WERI-Rb-1 (cell line): Measurements from ENCODE around the gene KCNIP2.

Experiments used
- DNase-seq: peaks from one replicate; pipeline ENCODE4 v3.0.0-alpha.2; 2020
- H3K27ac ChIP-seq: fragments of 250-450 bp; sonication (Bioruptor Pico); 2 replicates; pipeline ENCODE4 v1.5.1; 2020; ENCODE audit warnings: mild to moderate bottlenecking, moderate library complexity
- H3K27me3 ChIP-seq: fragments of 250-450 bp; sonication (Bioruptor Pico); 2 replicates; pipeline ENCODE4 v1.5.1; 2021; ENCODE audit warnings: mild to moderate bottlenecking, low read depth, moderate library complexity; ENCODE audit not compliant: insufficient read depth, severe bottlenecking
- H3K36me3 ChIP-seq: fragments of 250-450 bp; sonication (Bioruptor Pico); 2 replicates; pipeline ENCODE4 v1.5.1; 2020; ENCODE audit warnings: mild to moderate bottlenecking, moderate library complexity
- H3K4me3 ChIP-seq: 2 replicates; pipeline ENCODE4 v1.5.1; 2011; ENCODE audit warnings: low read depth, mild to moderate bottlenecking, control low read depth, low read length
- H3K9me3 ChIP-seq: fragments of 250-450 bp; sonication (Bioruptor Pico); 2 replicates; pipeline ENCODE4 v1.5.1; 2021; ENCODE audit warnings: mild to moderate bottlenecking, moderate library complexity; ENCODE audit not compliant: severe bottlenecking
- TF ChIP-seq, protein P1 (sequence below): IDR thresholded peaks from 2 replicates; pipeline ENCODE4 v1.5.1; 2011; ENCODE audit warnings: low read depth, mild to moderate bottlenecking, control low read depth, inconsistent platforms, low read length

KCNIP2 gene

DNA sequence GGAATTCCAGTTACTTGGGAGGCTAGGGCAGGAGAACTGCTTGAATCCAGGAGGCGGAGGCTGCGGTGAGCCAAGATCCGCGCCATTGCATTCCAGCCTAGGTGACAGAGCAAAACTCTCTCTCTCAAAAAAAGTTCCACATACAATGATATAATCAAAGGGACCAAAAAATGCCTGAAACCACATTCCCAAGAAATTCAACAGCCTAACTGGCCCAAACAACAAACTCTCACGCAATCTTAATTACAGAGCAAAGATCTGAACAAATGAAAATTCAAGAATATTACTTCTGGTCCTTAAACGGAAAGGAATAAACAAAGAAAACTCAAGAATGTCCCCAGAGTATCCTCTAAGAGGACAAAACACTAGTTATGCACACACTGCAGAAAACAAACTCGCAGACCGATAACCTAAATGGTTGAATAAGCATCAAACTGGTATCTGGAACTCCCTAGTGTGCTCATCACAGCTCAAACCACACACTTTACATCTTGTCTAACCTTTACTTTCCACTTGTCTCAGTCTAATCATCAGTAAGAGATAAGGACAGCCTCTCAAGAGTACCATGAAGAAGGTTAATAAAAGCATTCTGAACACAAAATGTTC is 29.0 kb downstream of the KCNIP2 start:
- H3K4me3 ChIP-seq: no peak overlapping the region
- no peaks in the 10 kb centered on the region for H3K27me3 ChIP-seq
- TF ChIP-seq, protein P1, sequence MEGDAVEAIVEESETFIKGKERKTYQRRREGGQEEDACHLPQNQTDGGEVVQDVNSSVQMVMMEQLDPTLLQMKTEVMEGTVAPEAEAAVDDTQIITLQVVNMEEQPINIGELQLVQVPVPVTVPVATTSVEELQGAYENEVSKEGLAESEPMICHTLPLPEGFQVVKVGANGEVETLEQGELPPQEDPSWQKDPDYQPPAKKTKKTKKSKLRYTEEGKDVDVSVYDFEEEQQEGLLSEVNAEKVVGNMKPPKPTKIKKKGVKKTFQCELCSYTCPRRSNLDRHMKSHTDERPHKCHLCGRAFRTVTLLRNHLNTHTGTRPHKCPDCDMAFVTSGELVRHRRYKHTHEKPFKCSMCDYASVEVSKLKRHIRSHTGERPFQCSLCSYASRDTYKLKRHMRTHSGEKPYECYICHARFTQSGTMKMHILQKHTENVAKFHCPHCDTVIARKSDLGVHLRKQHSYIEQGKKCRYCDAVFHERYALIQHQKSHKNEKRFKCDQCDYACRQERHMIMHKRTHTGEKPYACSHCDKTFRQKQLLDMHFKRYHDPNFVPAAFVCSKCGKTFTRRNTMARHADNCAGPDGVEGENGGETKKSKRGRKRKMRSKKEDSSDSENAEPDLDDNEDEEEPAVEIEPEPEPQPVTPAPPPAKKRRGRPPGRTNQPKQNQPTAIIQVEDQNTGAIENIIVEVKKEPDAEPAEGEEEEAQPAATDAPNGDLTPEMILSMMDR: no peak
- peaks cover 43% of the 10 kb centered on the region for H3K36me3 ChIP-seq
- H3K27ac ChIP-seq: no peak overlapping the region
- H3K9me3 ChIP-seq: no peaks in the 10 kb centered on the region
- no peak for DNase-seq

DNA sequence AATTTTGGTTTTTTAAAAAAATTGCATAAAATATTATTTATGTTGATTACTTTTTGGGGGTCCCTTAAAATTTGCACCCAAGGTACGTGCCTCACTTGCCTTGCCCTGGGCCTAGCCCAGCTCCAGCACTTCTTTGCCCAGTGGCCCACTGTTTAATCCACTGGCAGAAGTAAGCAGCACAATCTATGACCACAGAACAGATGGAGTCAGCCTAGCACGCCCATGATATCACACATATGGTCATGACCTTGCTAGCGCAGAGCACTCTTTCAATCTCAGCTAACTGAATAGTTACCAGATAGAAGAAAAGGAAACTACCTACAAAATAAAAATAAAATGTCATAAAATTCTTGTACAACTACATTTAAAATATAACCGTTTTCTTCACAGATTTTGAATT is 31.0 kb downstream of the KCNIP2 start:
- no peak overlapping the region; the same call in 1 of the 2 replicates for H3K27ac ChIP-seq
- no peak overlapping the region for H3K4me3 ChIP-seq
- no peaks in the 10 kb centered on the region for H3K27me3 ChIP-seq
- DNase-seq: peak; percentile 40
- peaks cover 57% of the 10 kb centered on the region for H3K36me3 ChIP-seq
- TF ChIP-seq, protein P1: no peak
- H3K9me3 ChIP-seq: no peaks in the 10 kb centered on the region

DNA sequence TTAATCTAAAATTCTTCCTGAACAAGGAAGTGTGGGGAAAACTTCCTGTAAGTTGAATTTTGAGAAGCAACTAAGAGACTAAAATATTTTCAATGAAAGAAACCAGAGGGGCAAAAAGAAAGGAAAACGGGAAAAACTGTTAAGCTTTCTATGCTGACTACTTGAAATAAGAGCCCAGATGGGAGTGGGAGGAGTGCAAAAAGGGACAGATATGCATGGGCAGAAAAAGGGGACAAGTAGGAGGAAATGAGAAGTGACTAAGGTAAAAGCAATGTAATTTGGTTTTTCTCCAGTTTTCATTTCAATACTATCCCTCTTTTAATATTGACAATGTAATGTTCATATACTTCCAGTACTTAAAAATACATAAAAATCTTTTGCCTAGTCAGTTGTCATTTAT is 36.4 kb downstream of the KCNIP2 start:
- Histone ChIP-seq H3K27ac (no peak overlapping the region), H3K4me3 (no peak overlapping the region), H3K27me3 (no peaks in the 10 kb centered on the region), H3K9me3 (no peaks in the 10 kb centered on the region), H3K36me3 (peaks cover 95% of the 10 kb centered on the region)
- no peak for DNase-seq
- TF ChIP-seq, protein P1: no peak

DNA sequence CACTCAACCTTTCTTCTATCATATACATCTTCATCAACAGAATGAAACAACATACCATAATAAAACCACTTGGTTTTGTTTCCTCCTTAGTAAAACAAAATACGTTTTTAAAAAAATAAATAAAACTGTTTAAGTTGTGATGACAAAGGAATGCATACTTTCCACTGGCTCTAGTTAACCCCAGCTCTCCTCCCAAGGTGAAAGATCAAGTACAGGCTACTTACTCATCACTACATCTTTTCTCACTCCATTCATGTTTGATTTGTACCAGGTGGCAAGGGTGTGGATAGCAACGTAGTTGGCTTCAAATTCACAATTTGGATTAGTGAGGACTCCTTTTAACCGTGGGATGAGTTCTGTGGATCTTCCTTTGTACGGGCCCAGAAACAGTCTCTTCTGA is 40.1 kb downstream of the KCNIP2 start:
- no peak for DNase-seq
- Histone ChIP-seq H3K27ac (no peak overlapping the region), H3K9me3 (no peaks in the 10 kb centered on the region), H3K27me3 (no peaks in the 10 kb centered on the region), H3K4me3 (no peak overlapping the region), H3K36me3 (peaks cover 95% of the 10 kb centered on the region)
- TF ChIP-seq, protein P1: no peak

DNA sequence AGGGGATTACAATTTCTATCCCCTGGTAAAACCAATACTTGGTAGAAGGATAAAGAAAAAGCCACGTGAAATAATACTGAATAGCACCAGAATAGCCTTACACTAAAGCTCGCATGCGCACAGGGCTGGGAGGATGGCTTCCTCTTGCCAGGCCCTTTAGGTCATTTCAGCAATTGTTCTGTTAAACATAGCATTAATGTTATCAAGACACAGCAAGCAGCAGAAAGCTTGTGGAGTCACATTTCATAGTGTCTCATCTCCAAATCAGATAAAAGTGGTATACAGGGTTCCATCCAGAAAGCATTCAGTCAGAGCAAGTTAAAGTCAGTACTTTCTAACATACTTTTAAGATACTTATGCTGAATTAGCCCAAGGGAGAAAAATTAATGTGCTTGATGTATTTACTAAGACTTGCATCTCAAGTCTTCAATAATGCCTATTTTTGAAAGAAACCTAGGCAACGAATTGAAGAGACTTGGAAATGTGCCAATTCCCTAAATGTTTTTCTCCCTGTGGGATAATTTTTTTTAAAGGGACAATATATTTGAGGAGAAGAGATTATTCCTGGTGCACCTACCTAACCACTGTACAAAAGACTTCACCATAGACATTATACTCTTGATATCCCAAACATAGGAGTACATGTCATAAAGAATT is 46.1 kb downstream of the KCNIP2 start:
- Histone ChIP-seq H3K27ac (no peak overlapping the region), H3K9me3 (no peaks in the 10 kb centered on the region), H3K36me3 (peaks cover 99% of the 10 kb centered on the region), H3K27me3 (no peaks in the 10 kb centered on the region), H3K4me3 (no peak overlapping the region)
- TF ChIP-seq, protein P1: no peak
- no peak for DNase-seq

DNA sequence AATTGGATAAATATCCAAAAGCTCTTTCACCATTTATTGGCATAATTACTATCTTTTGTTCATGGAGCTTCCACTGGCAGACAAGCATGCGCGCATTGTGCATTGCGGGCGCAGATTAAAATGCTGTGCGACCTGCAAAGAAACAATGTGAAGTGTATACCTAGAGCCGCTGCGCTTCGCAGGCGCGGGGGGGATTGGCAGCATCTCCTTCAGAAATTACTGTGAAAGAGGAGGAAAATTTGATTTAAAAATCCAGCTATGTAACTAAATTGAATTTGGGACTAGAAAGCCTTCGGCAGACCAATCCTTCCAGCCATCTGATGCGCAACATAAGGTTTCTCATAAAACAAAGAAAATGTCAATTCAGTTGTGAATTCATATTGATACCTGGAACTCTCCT is 50.1 kb downstream of the KCNIP2 start:
- Histone ChIP-seq H3K27me3 (no peaks in the 10 kb centered on the region), H3K36me3 (peaks cover 96% of the 10 kb centered on the region), H3K27ac (no peak overlapping the region), H3K4me3 (no peak overlapping the region), H3K9me3 (no peaks in the 10 kb centered on the region)
- no peak for DNase-seq
- TF ChIP-seq, protein P1: no peak
